Keratinocyte (primary cell): ENCODE data around the gene HOXA1. TPM values are rescaled to one million over a fixed set of nuclear protein-coding genes. Genes with fewer than 3 reads are reported as not detected.
A peak's percentile ranks its signal among the peaks of the same experiment; 100 is the strongest.

Source experiments
- DNase-seq: peaks from one replicate; pipeline ENCODE4 v3.0.0-alpha.2; 2011; ENCODE audit warnings: low read depth, missing footprints, low spot score
- FAIRE-seq: peaks from 2 replicates; lab custom pipeline; 2011; peaks lifted over from hg19 to GRCh38; lab: Jason Lieb, UNC
- H2AFZ ChIP-seq: 2 replicates; pipeline ENCODE4 v1.6.0; 2012; ENCODE audit warnings: low read length, control low read depth, inconsistent platforms; ENCODE audit not compliant: control insufficient read depth
- H3K27ac ChIP-seq: 2 replicates; pipeline ENCODE4 v1.5.1; 2011; ENCODE audit warnings: low read length; ENCODE audit not compliant: control insufficient read depth, insufficient read depth
- H3K27me3 ChIP-seq: 3 replicates; pipeline ENCODE4 v1.6.0; 2011; ENCODE audit warnings: low read length; ENCODE audit not compliant: control insufficient read depth, insufficient read depth; ENCODE audit errors: extremely low read depth
- H3K36me3 ChIP-seq, 2 experiments: 2 replicates in 1 of 2; 3 replicates in 1 of 2; pipeline ENCODE4 v1.5.1; 2011; ENCODE audit warnings: low read length in 2 of 2, mild to moderate bottlenecking in 1 of 2; ENCODE audit not compliant: control insufficient read depth in 2 of 2, insufficient read depth in 2 of 2; ENCODE audit errors: extremely low read depth in 1 of 2
- H3K4me1 ChIP-seq: 3 replicates; pipeline ENCODE4 v1.5.1; 2011; ENCODE audit warnings: low read length; ENCODE audit not compliant: control insufficient read depth, insufficient read depth; ENCODE audit errors: extremely low read depth
- H3K4me2 ChIP-seq: 3 replicates; pipeline ENCODE4 v1.6.0; 2011; ENCODE audit warnings: low read depth, low read length; ENCODE audit not compliant: control insufficient read depth, insufficient read depth; ENCODE audit errors: extremely low read depth
- H3K4me3 ChIP-seq, 3 experiments: fragments of 200-600 bp in 1 of 3; sonication (generic) in 1 of 3; 2 replicates in 2 of 3; 3 replicates in 1 of 3; pipeline ENCODE4 v1.5.1; 2011 to 2016; ENCODE audit warnings: low read length in 3 of 3, mild to moderate bottlenecking in 3 of 3, control low read depth in 2 of 3, inconsistent platforms in 1 of 3, low read depth in 1 of 3, mixed read lengths in 1 of 3, mixed run types in 1 of 3, moderate library complexity in 1 of 3; ENCODE audit not compliant: control insufficient read depth in 2 of 3, insufficient read depth in 2 of 3; ENCODE audit errors: extremely low read depth in 1 of 3
- H3K79me2 ChIP-seq: 2 replicates; pipeline ENCODE4 v1.6.0; 2012; ENCODE audit warnings: low read length; ENCODE audit not compliant: control insufficient read depth, insufficient read depth
- H3K9ac ChIP-seq: 3 replicates; pipeline ENCODE4 v1.6.0; 2011; ENCODE audit warnings: low read length; ENCODE audit not compliant: control insufficient read depth, insufficient read depth; ENCODE audit errors: extremely low read depth
- H3K9me1 ChIP-seq: 3 replicates; pipeline ENCODE4 v1.6.0; 2011; ENCODE audit warnings: low read length; ENCODE audit not compliant: control insufficient read depth, insufficient read depth; ENCODE audit errors: extremely low read depth
- H3K9me3 ChIP-seq: 2 replicates; pipeline ENCODE4 v1.5.1; 2012; ENCODE audit warnings: low read depth, low read length; ENCODE audit not compliant: control insufficient read depth
- H4K20me1 ChIP-seq: 3 replicates; pipeline ENCODE4 v1.6.0; 2011; ENCODE audit warnings: low read length; ENCODE audit not compliant: control insufficient read depth, insufficient read depth; ENCODE audit errors: extremely low read depth
- EZH2 ChIP-seq: IDR thresholded peaks from one replicate; pipeline ENCODE4 v1.6.1; 2012; ENCODE audit warnings: inconsistent platforms, mild to moderate bottlenecking, low read length, moderate library complexity
- dilution Hi-C: fragments of 300-500 bp; cut with MboI; formaldehyde crosslinking; loops from one replicate; pipeline ENCODE4 v1.7.0; 2020; ENCODE audit warnings: low sequenced_read_pairs; ENCODE audit not compliant: extremely low pct_ligation_motif_present
- polyA plus RNA-seq, 5 experiments: library from polyadenylated mRNA; depleted of rRNA in 3 of 5; stranded (reverse) in 3 of 5; stranded (forward) in 1 of 5; unstranded in 1 of 5; fragments of >200 nt; gene quantifications; 1 replicate in 1 of 5; 2 replicates in 3 of 5; 3 replicates in 1 of 5; pipeline versions ENCODE4 v1.2.1 to v1.2.3, GENCODE V29; 2011 to 2012; ENCODE audit warnings: missing spikeins in 2 of 5, low read depth in 1 of 5, low replicate concordance in 1 of 5
- TF ChIP-seq, protein P1 (sequence below), 3 experiments: IDR thresholded peaks in 1 of 3; conservative IDR thresholded peaks in 1 of 3; optimal IDR thresholded peaks in 1 of 3; 2 replicates in 2 of 3; 3 replicates in 1 of 3; pipeline versions ENCODE3 to v1.5.1; 2011; ENCODE audit warnings: low read length in 3 of 3, mild to moderate bottlenecking in 3 of 3, moderate library complexity in 2 of 3, control low read depth in 1 of 3, inconsistent platforms in 1 of 3; ENCODE audit not compliant: insufficient read depth in 2 of 3; ENCODE audit errors: extremely low read depth in 1 of 3

The HOXA1 gene
- polyA plus RNA-seq, 1 donor (not counting 4 experiments of a cell fraction or from before 2014, with no cell fraction given), result 11.9 TPM

GRCh38 chr7:27115221-27116026 is 19.6 kb upstream of the HOXA1 start:
- Histone ChIP-seq H3K79me2 (peaks cover 37% of the 10 kb centered on the region), H3K27me3 (no peaks in the 10 kb centered on the region), H3K9me1 (no peaks in the 10 kb centered on the region), H3K4me1 (peaks cover 30% of the 10 kb centered on the region), H3K4me3 (peak overlapping the region in 2 of 3 experiments; percentile 31 to 44), H4K20me1 (no peaks in the 10 kb centered on the region), H2AFZ (no peak overlapping the region), H3K4me2 (peak overlapping the region; percentile 68), H3K9me3 (no peaks in the 10 kb centered on the region), H3K9ac (peak overlapping the region; percentile 74), H3K27ac (peak overlapping the region; percentile 65), H3K36me3 (peaks cover 2 to 5% of the 10 kb centered on the region in 2 experiments)
- dilution Hi-C loops, result no loop called here
- peak; percentile 44 for FAIRE-seq
- no peak for TF ChIP-seq EZH2
- TF ChIP-seq, protein P1, sequence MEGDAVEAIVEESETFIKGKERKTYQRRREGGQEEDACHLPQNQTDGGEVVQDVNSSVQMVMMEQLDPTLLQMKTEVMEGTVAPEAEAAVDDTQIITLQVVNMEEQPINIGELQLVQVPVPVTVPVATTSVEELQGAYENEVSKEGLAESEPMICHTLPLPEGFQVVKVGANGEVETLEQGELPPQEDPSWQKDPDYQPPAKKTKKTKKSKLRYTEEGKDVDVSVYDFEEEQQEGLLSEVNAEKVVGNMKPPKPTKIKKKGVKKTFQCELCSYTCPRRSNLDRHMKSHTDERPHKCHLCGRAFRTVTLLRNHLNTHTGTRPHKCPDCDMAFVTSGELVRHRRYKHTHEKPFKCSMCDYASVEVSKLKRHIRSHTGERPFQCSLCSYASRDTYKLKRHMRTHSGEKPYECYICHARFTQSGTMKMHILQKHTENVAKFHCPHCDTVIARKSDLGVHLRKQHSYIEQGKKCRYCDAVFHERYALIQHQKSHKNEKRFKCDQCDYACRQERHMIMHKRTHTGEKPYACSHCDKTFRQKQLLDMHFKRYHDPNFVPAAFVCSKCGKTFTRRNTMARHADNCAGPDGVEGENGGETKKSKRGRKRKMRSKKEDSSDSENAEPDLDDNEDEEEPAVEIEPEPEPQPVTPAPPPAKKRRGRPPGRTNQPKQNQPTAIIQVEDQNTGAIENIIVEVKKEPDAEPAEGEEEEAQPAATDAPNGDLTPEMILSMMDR (optimal IDR thresholded peaks at IDR 0.05 in 1 of 3, IDR thresholded peaks at IDR 0.05 in 1 of 3, conservative IDR thresholded peaks at IDR 0.05 in 1 of 3; ENCODE audit: extremely low read depth in 1 of 3, insufficient read depth in 2 of 3, low read length in 3 of 3), result no peak
- no peak for DNase-seq

- H3K27ac ChIP-seq, result peak overlapping the region; percentile 65
- no peak for FAIRE-seq
- no peak overlapping the region for H2AFZ ChIP-seq
- peaks cover 31% of the 10 kb centered on the region for H3K4me1 ChIP-seq
- no peak for DNase-seq
- H3K4me3 ChIP-seq, result peak overlapping the region in 2 of 3 experiments; percentile 31 to 44
- H3K9me1 ChIP-seq, result no peaks in the 10 kb centered on the region
- peaks cover 37% of the 10 kb centered on the region for H3K79me2 ChIP-seq
- no peaks in the 10 kb centered on the region for H3K9me3 ChIP-seq
- dilution Hi-C loops, result no loop called here
- no peaks in the 10 kb centered on the region for H3K27me3 ChIP-seq
- H4K20me1 ChIP-seq, result no peaks in the 10 kb centered on the region
- peak overlapping the region; percentile 74 for H3K9ac ChIP-seq
- peak overlapping the region; percentile 68 for H3K4me2 ChIP-seq
- peaks cover 2 to 5% of the 10 kb centered on the region in 2 experiments for H3K36me3 ChIP-seq
- TF ChIP-seq, protein P1 (optimal IDR thresholded peaks at IDR 0.05 in 1 of 3, IDR thresholded peaks at IDR 0.05 in 1 of 3, conservative IDR thresholded peaks at IDR 0.05 in 1 of 3; ENCODE audit: extremely low read depth in 1 of 3, insufficient read depth in 2 of 3, low read length in 3 of 3), result no peak
- TF ChIP-seq EZH2, result no peak
Observed at GRCh38 chr7:27114881-27115220, 19.1 kb upstream of the HOXA1 start.
